Osteocyte (in vitro differentiated cells): Measurements from ENCODE around the gene SPATS2. TPM values are rescaled to one million over a fixed set of nuclear protein-coding genes. Genes with fewer than 3 reads are reported as not detected.

Experiments
- DNase-seq: peaks from one replicate; pipeline ENCODE4 v3.0.0; 2021; ENCODE audit warnings: mixed read lengths; ENCODE audit not compliant: unreplicated experiment; ENCODE audit errors: extremely low spot score
- H3K27ac Mint-ChIP-seq: one replicate; pipeline ENCODE4 v1.8.0; 2021; ENCODE audit warnings: mild to moderate bottlenecking, mixed read lengths; ENCODE audit not compliant: unreplicated experiment
- H3K27me3 Mint-ChIP-seq: one replicate; pipeline ENCODE4 v1.8.0; 2021; ENCODE audit warnings: mixed read lengths; ENCODE audit not compliant: unreplicated experiment
- H3K36me3 Mint-ChIP-seq: one replicate; pipeline ENCODE4 v1.8.0; 2021; ENCODE audit warnings: mixed read lengths; ENCODE audit not compliant: unreplicated experiment
- H3K4me1 Mint-ChIP-seq: one replicate; pipeline ENCODE4 v1.8.0; 2021; ENCODE audit warnings: mixed read lengths; ENCODE audit not compliant: unreplicated experiment
- H3K4me3 Mint-ChIP-seq: one replicate; pipeline ENCODE4 v1.8.0; 2021; ENCODE audit warnings: mild to moderate bottlenecking, moderate library complexity, mixed read lengths; ENCODE audit not compliant: unreplicated experiment
- H3K9me3 Mint-ChIP-seq: one replicate; pipeline ENCODE4 v1.8.0; 2021; ENCODE audit warnings: mixed read lengths; ENCODE audit not compliant: unreplicated experiment
- CTCF ChIP-seq: fragments of 200-600 bp; sonication (generic); IDR thresholded peaks from 2 replicates; pipeline ENCODE4 v1.5.0; 2021; ENCODE audit warnings: antibody characterized with exemption, mild to moderate bottlenecking, moderate library complexity
- total RNA-seq: library from RNA; stranded (reverse); gene quantifications from 2 replicates; pipeline ENCODE4 v1.2.1, GENCODE V29; 2021

The SPATS2 gene
- total RNA-seq, 1 donor from 2014 or later = 25.6 TPM

GRCh38 chr12:49325606-49326005 is 41.7 kb upstream of the SPATS2 start:
- Mint-ChIP-seq H3K4me3 (no peak overlapping the region), H3K27me3 (no peaks in the 10 kb centered on the region), H3K36me3 (no peaks in the 10 kb centered on the region), H3K9me3 (no peaks in the 10 kb centered on the region), H3K4me1 (peaks cover 19% of the 10 kb centered on the region), H3K27ac (no peak overlapping the region)
- DNase-seq = no peak
- TF ChIP-seq CTCF = no peak

- no peaks in the 10 kb centered on the region for H3K36me3 Mint-ChIP-seq
- TF ChIP-seq CTCF = no peak
- DNase-seq = no peak
- H3K9me3 Mint-ChIP-seq = no peaks in the 10 kb centered on the region
- no peak overlapping the region for H3K27ac Mint-ChIP-seq
- H3K4me1 Mint-ChIP-seq = peaks cover 16% of the 10 kb centered on the region
- no peak overlapping the region for H3K4me3 Mint-ChIP-seq
- no peaks in the 10 kb centered on the region for H3K27me3 Mint-ChIP-seq
Measured at GRCh38 chr12:49327368-49327767, 39.9 kb upstream of the SPATS2 start.

DNA sequence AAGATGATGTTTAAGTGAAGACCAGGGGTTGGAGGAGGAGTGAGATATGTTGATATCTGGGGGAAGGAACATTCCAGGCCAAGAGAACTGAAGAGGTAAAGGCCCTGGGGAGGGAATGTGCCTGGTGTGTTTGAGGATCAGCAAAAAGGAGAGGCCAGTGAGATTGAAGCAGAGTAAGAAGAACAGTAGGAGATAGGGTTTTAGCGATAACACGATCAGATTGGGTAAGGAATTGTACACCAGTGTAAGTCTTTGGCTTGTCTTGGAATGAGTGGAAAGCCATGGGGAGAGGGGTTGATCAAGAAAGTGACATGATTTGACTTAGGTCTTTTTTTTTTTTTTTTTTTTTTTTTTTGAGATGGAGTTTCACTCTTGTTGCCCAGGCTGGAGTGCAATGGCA is 39.4 kb upstream of the SPATS2 start:
- Mint-ChIP-seq H3K36me3 (no peaks in the 10 kb centered on the region), H3K4me3 (no peak overlapping the region), H3K4me1 (peaks cover 16% of the 10 kb centered on the region), H3K27ac (no peak overlapping the region), H3K9me3 (no peaks in the 10 kb centered on the region), H3K27me3 (no peaks in the 10 kb centered on the region)
- DNase-seq = no peak
- no peak for TF ChIP-seq CTCF

- Mint-ChIP-seq H3K9me3 (no peaks in the 10 kb centered on the region), H3K27me3 (no peaks in the 10 kb centered on the region)
- DNase-seq = no peak
Measured at GRCh38 chr12:49328816-49329215, 38.4 kb upstream of the SPATS2 start.

GRCh38 chr12:49330032-49330619 is 37.1 kb upstream of the SPATS2 start:
- no peak overlapping the region for H3K4me3 Mint-ChIP-seq
- no peak for TF ChIP-seq CTCF
- H3K27ac Mint-ChIP-seq = no peak overlapping the region
- no peak for DNase-seq
- peaks cover under 1% of the 10 kb centered on the region for H3K27me3 Mint-ChIP-seq
- no peaks in the 10 kb centered on the region for H3K36me3 Mint-ChIP-seq
- H3K4me1 Mint-ChIP-seq = peaks cover 3% of the 10 kb centered on the region
- H3K9me3 Mint-ChIP-seq = no peaks in the 10 kb centered on the region

More at GRCh38 chr12:49328816-49329215, 38.4 kb upstream of the SPATS2 start:
- Mint-ChIP-seq H3K4me3 (no peak overlapping the region), H3K27ac (no peak overlapping the region), H3K4me1 (peaks cover 7% of the 10 kb centered on the region), H3K36me3 (no peaks in the 10 kb centered on the region)
- TF ChIP-seq CTCF = no peak
